Common myeloid progenitor, CD34-positive (primary cell): Measurements from ENCODE around the gene SFXN5.
A peak's percentile ranks its signal among the peaks of the same experiment; 100 is the strongest.

Source experiments
- CTCF ChIA-PET: fragments of 350-600 bp; sonication (Branson Sonifier 250); formaldehyde crosslinking; loops from one replicate; lab custom pipeline; 2021; ENCODE audit warnings: antibody characterized with exemption; lab: Charles Lee
- POLR2A ChIA-PET: fragments of 350-600 bp; sonication (Branson Sonifier 250); formaldehyde crosslinking; loops from one replicate; lab custom pipeline; 2021; ENCODE audit warnings: antibody characterized with exemption; lab: Charles Lee
- DNase-seq, 3 donors: peaks; one replicate each; pipeline versions ENCODE4 v3.0.0 to v3.0.0-alpha.2; 2013
- H3K27ac ChIP-seq, 2 experiments: 1 replicate in 1 of 2; 2 replicates in 1 of 2; pipeline ENCODE4 v1.7.0; 2013; ENCODE audit warnings: inconsistent platforms in 2 of 2, low read length in 2 of 2, mild to moderate bottlenecking in 2 of 2, low read depth in 1 of 2, moderate library complexity in 1 of 2; ENCODE audit not compliant: severe bottlenecking in 2 of 2, insufficient read depth in 1 of 2, poor library complexity in 1 of 2
- H3K27me3 ChIP-seq, 5 experiments: replicated peaks in 2 of 5; 1 replicate in 3 of 5; 2 replicates in 2 of 5; pipeline versions ENCODE4 v1.6.1 to v1.7.0; 2013; ENCODE audit warnings: low read length in 4 of 5, mild to moderate bottlenecking in 2 of 5, moderate library complexity in 2 of 5, inconsistent platforms in 1 of 5; ENCODE audit not compliant: insufficient read depth in 5 of 5, control insufficient read depth in 4 of 5
- H3K36me3 ChIP-seq, 4 experiments: 1 replicate in 2 of 4; 2 replicates in 2 of 4; pipeline versions ENCODE4 v1.6.1 to v1.7.0; 2013; ENCODE audit warnings: low read length in 3 of 4, control low read depth in 1 of 4, mild to moderate bottlenecking in 1 of 4; ENCODE audit not compliant: control insufficient read depth in 4 of 4, insufficient read depth in 4 of 4
- H3K4me1 ChIP-seq, 4 experiments: 1 replicate in 3 of 4; 2 replicates in 1 of 4; pipeline versions ENCODE4 v1.6.1 to v1.7.1; 2013; ENCODE audit warnings: low read length in 3 of 4, mild to moderate bottlenecking in 3 of 4, control low read depth in 1 of 4, inconsistent platforms in 1 of 4, moderate library complexity in 1 of 4; ENCODE audit not compliant: control insufficient read depth in 4 of 4, insufficient read depth in 4 of 4; ENCODE audit errors: control extremely low read depth in 1 of 4
- H3K4me3 ChIP-seq, 7 experiments: 1 replicate in 4 of 7; 2 replicates in 3 of 7; pipeline versions ENCODE4 v1.5.1 to v1.7.0; 2013; ENCODE audit warnings: mild to moderate bottlenecking in 7 of 7, low read length in 6 of 7, moderate library complexity in 6 of 7, inconsistent platforms in 2 of 7, low read depth in 2 of 7, control low read depth in 1 of 7; ENCODE audit not compliant: insufficient read depth in 4 of 7, control insufficient read depth in 1 of 7; ENCODE audit errors: extremely low read depth in 1 of 7
- H3K9me3 ChIP-seq, 5 experiments: 1 replicate in 4 of 5; 2 replicates in 1 of 5; pipeline versions ENCODE4 v1.6.1 to v1.7.1; 2013; ENCODE audit warnings: low read length in 4 of 5, mild to moderate bottlenecking in 2 of 5, inconsistent platforms in 1 of 5, low read depth in 1 of 5, moderate library complexity in 1 of 5; ENCODE audit not compliant: control insufficient read depth in 4 of 5, insufficient read depth in 2 of 5; ENCODE audit errors: control extremely low read depth in 1 of 5
- WGBS: methylation state at CpG from one replicate; pipeline ENCODE4 v1.1.5; 2013; ENCODE audit not compliant: insufficient coverage; 5-methylcytosine and 5-hydroxymethylcytosine counted together

The SFXN5 gene

GRCh38 chr2:73107211-73107926 is 35.9 kb upstream of the SFXN5 start:
- CTCF ChIA-PET, result interaction anchor here (0.7 to 2.3 kb wide), 4 partner anchors 11 to 181 kb away, joined by 3 to 14 read pairs (median 5); no protein-coding TSS in a partner anchor
- peak in 1 of 3 donors; percentile 12 for DNase-seq
- H3K4me1 ChIP-seq, result peaks cover 0 to 25% (median 21%) of the 10 kb centered on the region in 4 experiments
- WGBS, result 66% methylated on average over 10 of the region's 12 CpGs
- H3K9me3 ChIP-seq, result no peaks in the 10 kb centered on the region
- no peaks in the 10 kb centered on the region for H3K36me3 ChIP-seq
- H3K27ac ChIP-seq, result no peak overlapping the region
- POLR2A ChIA-PET, result no interaction called here
- no peak overlapping the region for H3K4me3 ChIP-seq
- peaks cover 4 to 21% (median 20%) of the 10 kb centered on the region in 5 experiments for H3K27me3 ChIP-seq

GRCh38 chr2:73106791-73107190 is 35.3 kb upstream of the SFXN5 start:
- WGBS, result 93% methylated on average over 2 of the region's 3 CpGs

DNA sequence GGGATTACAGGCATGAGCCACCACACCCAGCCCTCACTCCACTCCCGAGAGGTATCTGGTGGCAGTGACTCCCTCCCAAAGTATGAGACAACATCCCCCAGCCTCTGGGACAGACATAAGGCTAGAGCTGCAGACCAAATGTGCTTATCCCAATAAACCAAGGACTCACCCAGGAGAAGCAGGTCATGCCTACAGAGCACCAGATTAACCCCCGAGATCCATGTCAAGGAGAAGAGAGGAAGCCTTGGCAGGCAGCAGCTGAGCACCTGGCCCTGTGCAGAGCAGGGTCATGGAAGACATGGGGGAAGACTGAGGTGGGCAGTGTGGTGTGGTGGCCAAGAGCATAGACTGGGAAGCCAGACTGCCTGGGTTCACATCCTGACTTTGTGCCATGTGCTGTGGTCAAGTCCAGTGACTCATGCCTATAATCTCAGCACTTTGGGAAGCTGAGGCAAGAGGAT is 34.0 kb upstream of the SFXN5 start:
- Histone ChIP-seq H3K27me3 (peaks cover 0 to 12% (median 2%) of the 10 kb centered on the region in 5 experiments), H3K4me3 (no peak overlapping the region), H3K9me3 (no peaks in the 10 kb centered on the region), H3K27ac (no peak overlapping the region), H3K36me3 (no peaks in the 10 kb centered on the region), H3K4me1 (peaks cover 0 to 9% (median 4%) of the 10 kb centered on the region in 4 experiments)
- ChIA-PET CTCF (interaction anchor here (1.2 to 1.9 kb wide), 2 partner anchors 20 to 71 kb away, joined by 5 to 7 read pairs; no protein-coding TSS in a partner anchor), POLR2A (no interaction called here)
- WGBS, result no CpG with 5 or more reads among the region's 2 CpGs
- no peak for DNase-seq

More at GRCh38 chr2:73106791-73107190, 35.3 kb upstream of the SFXN5 start:
- H3K4me3 ChIP-seq, result no peak overlapping the region
- no peak for DNase-seq
- no peaks in the 10 kb centered on the region for H3K9me3 ChIP-seq
- peaks cover 4 to 20% (median 14%) of the 10 kb centered on the region in 5 experiments for H3K27me3 ChIP-seq
- H3K36me3 ChIP-seq, result no peaks in the 10 kb centered on the region
- ChIA-PET CTCF (interaction anchor here (1.9 to 2.3 kb wide), 2 partner anchors 20 to 70 kb away, joined by 7 to 14 read pairs; no protein-coding TSS in a partner anchor), POLR2A (no interaction called here)
- H3K27ac ChIP-seq, result no peak overlapping the region
- H3K4me1 ChIP-seq, result peaks cover 0 to 19% (median 15%) of the 10 kb centered on the region in 4 experiments

DNA sequence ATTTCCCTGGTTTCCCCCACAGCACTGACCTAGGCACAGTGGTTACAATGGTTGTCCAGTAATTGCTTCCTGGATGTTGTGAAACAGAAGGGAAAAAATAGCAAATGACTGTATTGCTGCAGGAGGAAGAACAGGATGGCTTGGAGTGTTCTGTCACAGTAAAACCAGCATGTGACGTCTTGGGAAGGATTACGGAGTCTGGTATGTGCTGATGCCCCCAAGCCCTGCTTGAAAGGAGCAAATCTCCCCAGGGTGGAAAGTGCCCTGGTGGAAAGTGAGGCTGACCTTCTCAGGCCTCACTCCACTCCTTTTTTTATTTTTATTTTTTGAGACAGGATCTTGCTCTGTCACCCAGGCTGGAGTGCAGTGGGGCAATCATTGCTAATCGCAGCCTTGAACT is 33.4 kb upstream of the SFXN5 start:
- peaks cover 0 to 8% (median 0%) of the 10 kb centered on the region in 5 experiments for H3K27me3 ChIP-seq
- H3K36me3 ChIP-seq, result no peaks in the 10 kb centered on the region
- no peaks in the 10 kb centered on the region for H3K9me3 ChIP-seq
- ChIA-PET CTCF (interaction anchor here (1.2 kb wide), 1 partner anchor 19 kb away, joined by 5 read pairs; no protein-coding TSS in a partner anchor), POLR2A (no interaction called here)
- H3K4me3 ChIP-seq, result no peak overlapping the region
- WGBS, result 100% methylated on average over 3 of the region's 3 CpGs
- DNase-seq, result no peak
- no peak overlapping the region for H3K27ac ChIP-seq
- H3K4me1 ChIP-seq, result peaks cover 0 to 9% (median 3%) of the 10 kb centered on the region in 4 experiments

DNA sequence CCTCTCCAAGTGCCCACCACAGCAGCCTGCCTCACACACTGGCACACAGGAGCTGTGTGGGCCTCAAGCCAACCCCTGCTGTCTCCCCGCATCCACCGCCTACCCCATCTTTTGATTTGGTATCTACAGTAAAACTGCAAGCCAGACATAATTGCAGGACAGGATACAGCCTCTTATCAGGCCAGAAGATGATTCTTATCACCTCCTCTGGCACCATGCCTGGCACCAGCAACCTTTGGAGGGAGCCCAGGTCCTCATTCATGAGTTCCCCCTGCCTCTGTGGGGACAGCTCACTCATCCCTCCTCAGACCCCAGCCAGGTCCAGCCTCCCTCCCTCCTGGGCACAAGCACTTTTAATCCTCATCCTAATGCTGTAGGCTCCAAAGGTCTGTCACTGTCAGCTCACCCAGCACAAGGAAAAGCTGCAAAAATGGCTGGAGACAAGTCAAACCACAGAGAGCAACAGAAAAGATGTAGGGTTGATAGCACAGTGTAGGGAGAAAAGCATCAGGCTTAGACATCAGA is 31.6 kb upstream of the SFXN5 start:
- Histone ChIP-seq H3K4me1 (peaks cover 0 to 9% (median 3%) of the 10 kb centered on the region in 4 experiments), H3K27me3 (no peaks in the 10 kb centered on the region), H3K36me3 (no peaks in the 10 kb centered on the region), H3K9me3 (no peaks in the 10 kb centered on the region), H3K4me3 (no peak overlapping the region), H3K27ac (no peak overlapping the region)
- POLR2A ChIA-PET, result interaction anchor here (0.6 kb wide), 1 partner anchor 111 kb away, joined by 3 read pairs; the partner anchor contains the start of gene SMYD5
- WGBS, result 40% methylated on average over 2 of the region's 2 CpGs
- CTCF ChIA-PET, result interaction anchor here (1.6 kb wide), 1 partner anchor 17 kb away, joined by 4 read pairs; no protein-coding TSS in a partner anchor
- DNase-seq, result peak in 2 of 3 donors; percentile 52 to 63

GRCh38 chr2:73101626-73102256 is 30.2 kb upstream of the SFXN5 start:
- no peak for DNase-seq
- Histone ChIP-seq H3K27ac (no peak overlapping the region), H3K9me3 (no peaks in the 10 kb centered on the region), H3K4me1 (peaks cover 0 to 7% (median 3%) of the 10 kb centered on the region in 4 experiments), H3K27me3 (peaks cover 0 to 4% (median 0%) of the 10 kb centered on the region in 5 experiments), H3K4me3 (no peak overlapping the region), H3K36me3 (no peaks in the 10 kb centered on the region)
- 98% methylated on average over 9 of the region's 12 CpGs for WGBS
- ChIA-PET POLR2A (no interaction called here), CTCF (interaction anchor here (0.6 to 1.6 kb wide), 2 partner anchors 16 to 17 kb away, joined by 3 to 4 read pairs; no protein-coding TSS in a partner anchor)
